GM18498 (cell line): ENCODE measurements around the gene ZNF341.
A peak's percentile ranks its signal among the peaks of the same experiment; 100 is the strongest.
"Not testable (repeated sequence)": the region's sequence is repeated elsewhere in the genome, so short reads cannot be mapped to it uniquely, and the experiment has no call there.

Experiments used
- ATAC-seq: cut with Tn5 transposase; IDR thresholded peaks from one replicate; pipeline ENCODE4 v1.9.1; 2021; ENCODE audit warnings: mild to moderate bottlenecking, moderate library complexity; ENCODE audit not compliant: unreplicated experiment

Gene ZNF341

DNA sequence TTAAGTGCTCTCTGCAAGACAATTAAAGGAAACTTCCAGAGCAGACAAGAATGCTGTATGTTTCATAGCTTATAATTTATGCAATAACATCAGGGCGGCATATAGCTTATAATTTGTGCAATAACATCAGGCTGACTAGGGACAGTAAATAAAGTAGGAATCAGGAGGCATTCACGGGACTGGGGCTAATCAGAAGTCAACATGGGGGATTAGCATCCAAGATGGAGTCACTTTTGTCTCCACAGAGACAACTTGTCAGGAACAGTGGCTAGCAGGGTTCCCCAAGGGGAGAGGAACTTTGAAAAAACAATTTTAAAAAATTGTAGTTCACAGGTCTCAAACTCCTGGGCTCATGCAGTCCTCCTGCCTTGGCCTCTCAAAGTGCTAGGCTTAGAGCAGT lies 3.3 kb upstream of the ZNF341 start:
- ATAC-seq: no peak

DNA sequence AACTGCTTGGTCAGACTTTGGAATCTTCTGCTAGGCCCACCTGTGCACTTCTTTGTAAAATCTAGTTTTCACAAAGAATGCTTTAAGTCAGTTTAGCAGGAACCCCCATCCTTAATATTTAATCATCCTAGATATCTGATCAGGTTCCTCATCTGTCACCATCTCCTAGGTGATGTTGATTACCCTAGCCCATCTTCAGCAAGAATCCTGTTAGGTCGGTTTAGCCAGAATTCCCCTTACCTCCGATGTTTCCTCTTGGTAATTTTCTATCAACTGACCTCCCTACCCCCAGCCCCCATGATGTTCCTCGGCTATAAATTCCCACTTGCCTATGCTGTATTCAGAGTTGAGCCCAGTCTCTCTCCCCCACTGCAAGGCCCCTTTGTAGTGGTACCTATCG lies 2.7 kb upstream of the ZNF341 start:
- ATAC-seq: no peak

GRCh38 chr20:33730946-33731692 lies 677 bp upstream of the ZNF341 start:
- ATAC-seq: no peak

GRCh38 chr20:33732166-33732970 lies 572 bp downstream of the ZNF341 start:
- ATAC-seq: peak; percentile 68

- ATAC-seq: no peak
These were observed 2.1 kb downstream of the ZNF341 start for GRCh38 chr20:33733654-33734576.

DNA sequence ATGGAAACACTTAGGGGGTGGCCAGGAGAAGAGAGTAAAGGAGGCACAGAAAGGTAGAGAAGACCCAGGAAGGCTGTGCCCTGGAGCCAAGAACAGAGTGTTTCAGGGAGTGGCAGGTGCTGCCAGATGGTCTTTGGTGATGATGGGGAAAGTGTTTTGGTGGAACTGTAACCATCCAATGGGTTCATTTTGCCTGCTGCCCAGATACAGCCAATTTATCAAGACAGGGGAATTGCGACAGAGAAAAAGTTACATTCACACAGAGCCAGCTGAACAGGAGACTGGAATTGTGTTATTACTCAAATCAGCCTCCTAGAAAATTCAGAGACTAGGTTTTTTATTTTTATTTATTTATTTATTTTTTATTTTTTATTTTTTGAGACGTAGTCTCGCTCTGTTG lies 5.2 kb downstream of the ZNF341 start:
- ATAC-seq: no peak

DNA sequence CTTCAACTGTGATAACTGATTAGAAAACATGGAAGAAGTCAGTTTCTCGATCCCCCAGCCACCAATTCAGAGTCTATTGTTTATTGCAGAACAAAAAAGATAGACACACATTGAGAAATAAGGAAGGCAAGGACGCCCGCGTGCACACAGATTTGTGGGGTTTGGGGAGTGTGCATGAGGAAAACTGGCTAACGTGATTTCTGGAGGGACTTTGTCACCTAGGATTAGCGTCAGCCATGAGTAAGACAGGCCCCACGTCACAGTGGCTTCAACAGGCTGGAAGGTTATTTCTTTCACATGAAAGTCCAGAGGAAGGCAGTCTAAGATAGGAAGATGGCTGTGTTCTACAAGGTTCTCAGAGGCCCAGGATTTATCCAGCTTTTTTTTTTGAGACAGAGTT lies 7.7 kb downstream of the ZNF341 start:
- ATAC-seq: no peak

GRCh38 chr20:33740189-33740588 lies 8.4 kb downstream of the ZNF341 start:
- ATAC-seq: no peak

DNA sequence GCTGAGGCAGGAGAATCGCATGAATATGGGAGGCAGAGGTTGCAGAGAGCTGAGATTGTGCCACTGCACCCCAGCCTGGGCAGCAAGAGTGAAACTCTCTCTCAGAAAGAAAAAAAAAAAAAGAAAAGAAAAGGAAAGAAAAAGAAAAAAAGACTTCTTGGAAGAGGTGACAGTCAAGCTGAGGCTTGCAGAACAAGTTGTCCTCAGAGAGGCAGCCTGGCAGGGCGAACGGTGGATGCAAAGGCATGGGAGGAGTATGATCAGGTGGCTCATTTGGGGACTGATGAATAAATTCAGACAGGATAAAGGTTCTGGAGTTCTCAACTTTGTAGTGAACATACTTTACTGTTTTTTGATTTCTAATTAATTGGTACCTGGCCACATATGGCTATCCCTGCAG lies 12.4 kb downstream of the ZNF341 start:
- no peak for ATAC-seq

- ATAC-seq: no peak
These were observed 13.1 kb downstream of the ZNF341 start for GRCh38 chr20:33744773-33745385.

DNA sequence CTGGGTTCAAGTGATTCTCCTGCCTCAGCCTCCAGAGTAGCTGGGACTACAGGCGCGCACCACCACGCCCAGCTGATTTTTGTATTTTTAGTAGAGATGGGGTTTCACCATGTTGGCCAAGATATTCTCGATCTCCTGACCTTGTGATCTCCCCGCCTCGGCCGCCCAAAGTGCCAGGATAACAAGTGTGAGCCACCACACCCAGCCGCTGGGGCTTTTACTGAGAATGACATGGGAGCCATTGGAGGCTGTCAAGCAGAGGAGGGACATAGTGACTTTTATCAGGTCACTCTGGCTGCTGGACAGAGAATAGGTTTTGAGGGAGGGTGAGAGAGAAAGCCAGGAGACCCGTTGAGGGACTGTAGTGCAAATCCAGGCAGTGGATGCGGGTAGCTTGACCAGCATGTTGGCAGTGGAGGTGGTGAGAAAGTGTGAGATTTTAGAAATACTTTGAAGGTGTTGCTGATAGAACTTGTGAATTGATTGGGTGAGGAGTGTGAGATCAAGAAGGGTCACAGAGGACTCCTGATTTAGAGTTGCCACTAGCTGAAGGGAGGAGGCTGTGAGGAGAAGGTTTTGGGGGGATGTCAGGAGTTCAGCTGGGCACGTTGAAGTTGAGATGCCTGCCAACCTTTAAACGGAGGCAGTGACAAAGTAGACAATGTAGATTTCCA lies 14.7 kb downstream of the ZNF341 start:
- ATAC-seq: no peak

- ATAC-seq: no peak
These were observed 20.0 kb downstream of the ZNF341 start for GRCh38 chr20:33751775-33752174.

DNA sequence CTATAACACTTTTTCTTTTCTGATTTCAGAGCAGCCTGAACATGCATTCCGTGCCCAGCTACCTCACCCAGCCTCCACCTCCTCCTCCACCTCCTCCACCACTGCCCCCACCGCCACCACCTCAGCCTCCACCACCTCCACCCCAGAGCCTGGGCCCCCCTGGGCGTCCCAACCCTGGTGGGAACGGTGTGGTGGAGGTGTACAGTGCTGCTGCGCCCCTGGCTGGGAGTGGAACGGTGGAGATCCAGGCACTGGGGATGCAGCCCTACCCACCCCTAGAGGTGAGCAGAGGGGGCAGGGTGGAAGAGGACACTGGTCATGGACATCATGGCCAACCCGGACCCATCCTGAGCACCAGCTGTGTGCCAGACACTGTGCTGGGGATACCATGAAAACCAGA lies 21.3 kb downstream of the ZNF341 start:
- no peak for ATAC-seq

GRCh38 chr20:33753763-33754162 lies 22.0 kb downstream of the ZNF341 start:
- ATAC-seq: no peak

- ATAC-seq: not testable (repeated sequence)
These were observed 24.2 kb downstream of the ZNF341 start for GRCh38 chr20:33755936-33756490.

GRCh38 chr20:33757046-33757445 lies 25.2 kb downstream of the ZNF341 start:
- no peak for ATAC-seq

- ATAC-seq: no peak
These were observed 25.7 kb downstream of the ZNF341 start for GRCh38 chr20:33757458-33757857.

DNA sequence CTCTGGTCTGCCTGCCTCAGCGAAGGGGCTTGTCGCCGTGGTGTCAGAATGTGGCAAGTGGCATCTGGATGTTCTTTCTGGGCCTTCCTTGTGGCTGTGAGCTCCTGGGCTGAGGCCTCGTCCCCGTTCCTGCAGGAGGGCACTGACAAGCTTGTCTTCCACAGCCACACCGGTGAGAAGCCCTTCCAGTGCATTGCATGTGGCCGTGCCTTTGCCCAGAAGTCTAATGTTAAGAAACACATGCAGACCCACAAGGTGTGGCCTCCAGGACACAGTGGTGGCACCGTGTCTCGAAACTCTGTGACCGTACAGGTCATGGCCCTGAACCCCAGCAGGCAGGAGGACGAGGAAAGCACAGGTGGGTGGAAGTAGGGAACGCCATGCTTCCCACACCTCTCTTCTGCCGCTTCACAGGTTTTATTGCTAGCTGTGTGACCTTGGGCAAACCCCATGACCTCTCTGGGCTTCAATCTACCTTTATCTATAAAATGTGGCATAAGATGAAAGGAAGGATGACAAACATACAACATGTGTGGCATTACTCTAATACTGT lies 30.0 kb downstream of the ZNF341 start:
- ATAC-seq: no peak

DNA sequence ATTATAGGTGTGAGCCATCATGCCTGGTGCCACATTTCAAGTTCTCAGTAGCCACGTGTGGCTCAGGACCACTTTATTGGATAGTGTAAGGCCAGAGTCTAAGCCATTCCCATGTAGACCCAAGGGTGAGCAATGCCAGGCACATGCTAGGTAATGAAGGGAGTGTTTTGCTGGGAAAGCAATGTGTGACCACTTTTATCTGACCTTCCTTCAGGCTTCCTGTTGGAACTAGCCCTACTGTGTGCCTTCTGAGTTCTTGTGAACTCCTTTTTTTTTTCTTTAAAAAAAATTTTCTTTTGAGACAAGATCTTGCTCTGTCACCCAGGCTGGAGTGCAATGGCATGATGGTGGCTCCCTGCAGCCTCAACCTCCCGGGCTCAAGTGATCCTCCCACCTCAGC lies 33.3 kb downstream of the ZNF341 start:
- ATAC-seq: no peak

DNA sequence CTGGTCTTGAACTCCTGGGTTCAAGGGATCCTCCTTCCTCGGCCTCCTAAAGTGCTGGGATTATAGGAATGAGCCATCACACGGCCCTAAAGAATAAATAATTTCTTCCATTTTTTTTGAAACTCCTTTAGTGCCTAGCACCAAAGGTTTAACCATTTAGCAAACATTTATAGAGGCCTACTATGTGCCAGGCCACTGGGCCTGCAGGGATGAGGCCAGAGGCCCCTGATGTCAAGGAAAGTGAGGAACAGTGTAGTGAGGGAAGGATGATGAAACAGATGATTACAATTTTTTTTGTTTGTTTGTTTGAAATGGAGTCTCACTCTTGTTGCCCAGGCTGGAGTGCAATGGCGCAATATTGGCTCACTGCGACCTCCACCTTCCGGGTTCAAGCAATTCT lies 33.8 kb downstream of the ZNF341 start:
- ATAC-seq: no peak
